ENCODE results near the gene KCNMA1. TPM values are rescaled to one million over a fixed set of nuclear protein-coding genes. Genes with fewer than 3 reads are reported as not detected.

KCNMA1 gene
- total RNA-seq, 3 donors from 2014 or later: 0.10 to 0.60 (median 0.18) TPM

DNA sequence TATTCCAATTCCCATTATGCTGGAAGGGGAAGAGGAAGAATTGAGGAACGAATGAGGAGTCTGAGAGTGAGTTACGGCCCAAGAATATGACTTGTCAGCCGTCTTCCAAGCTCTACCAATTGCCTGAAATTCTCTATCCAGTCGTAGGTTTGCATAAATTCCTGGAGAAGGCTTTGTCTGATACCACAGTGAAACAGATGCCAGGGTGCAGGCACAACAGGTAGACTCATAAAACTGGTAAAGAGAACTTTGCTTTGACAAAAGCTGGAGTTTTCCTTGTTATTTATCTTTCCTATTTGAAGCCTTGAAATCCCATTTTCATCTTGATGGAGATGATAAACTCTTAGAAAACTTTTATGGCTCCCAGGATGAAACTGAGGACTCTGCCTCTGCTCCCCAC lies 251.2 kb downstream of the KCNMA1 start:
- Mint-ChIP-seq H3K36me3 (ENCODE audit: insufficient read depth) (no peaks in the 10 kb centered on the region), H3K4me3 (no peak overlapping the region)

DNA sequence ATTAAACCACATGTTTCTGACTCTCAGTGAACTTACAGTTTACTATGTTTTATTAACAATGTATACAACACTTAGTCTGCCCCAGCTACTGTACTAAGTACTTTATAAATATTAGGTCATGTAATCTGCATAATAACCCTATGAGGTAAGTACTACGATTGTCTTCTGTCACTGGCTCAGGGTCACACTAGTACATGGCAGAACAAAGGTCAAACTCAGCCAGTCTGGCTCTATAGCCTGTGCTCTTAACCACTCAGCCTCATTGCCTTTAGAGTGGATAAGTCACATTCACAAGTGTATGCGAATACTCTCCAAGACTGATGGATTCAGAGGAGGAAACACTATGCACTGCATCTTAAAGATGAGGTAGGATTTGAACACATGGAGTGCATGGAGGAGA lies 252.3 kb downstream of the KCNMA1 start:
- no peak overlapping the region for H3K4me3 Mint-ChIP-seq
- H3K27me3 Mint-ChIP-seq (ENCODE audit: low read depth): no peaks in the 10 kb centered on the region
- ATAC-seq (no peak), DNase-seq (no peak)
- H3K4me1 Mint-ChIP-seq (ENCODE audit: low read depth): no peaks in the 10 kb centered on the region
- H3K9me3 Mint-ChIP-seq: no peaks in the 10 kb centered on the region
- no peaks in the 10 kb centered on the region for H3K36me3 Mint-ChIP-seq (ENCODE audit: insufficient read depth)

More for the DNA sequence above, 251.2 kb downstream of the KCNMA1 start:
- H3K4me1 Mint-ChIP-seq (ENCODE audit: low read depth): no peaks in the 10 kb centered on the region
- ATAC-seq (no peak), DNase-seq (no peak)
- H3K9me3 Mint-ChIP-seq: no peaks in the 10 kb centered on the region
- no peaks in the 10 kb centered on the region for H3K27me3 Mint-ChIP-seq (ENCODE audit: low read depth)

DNA sequence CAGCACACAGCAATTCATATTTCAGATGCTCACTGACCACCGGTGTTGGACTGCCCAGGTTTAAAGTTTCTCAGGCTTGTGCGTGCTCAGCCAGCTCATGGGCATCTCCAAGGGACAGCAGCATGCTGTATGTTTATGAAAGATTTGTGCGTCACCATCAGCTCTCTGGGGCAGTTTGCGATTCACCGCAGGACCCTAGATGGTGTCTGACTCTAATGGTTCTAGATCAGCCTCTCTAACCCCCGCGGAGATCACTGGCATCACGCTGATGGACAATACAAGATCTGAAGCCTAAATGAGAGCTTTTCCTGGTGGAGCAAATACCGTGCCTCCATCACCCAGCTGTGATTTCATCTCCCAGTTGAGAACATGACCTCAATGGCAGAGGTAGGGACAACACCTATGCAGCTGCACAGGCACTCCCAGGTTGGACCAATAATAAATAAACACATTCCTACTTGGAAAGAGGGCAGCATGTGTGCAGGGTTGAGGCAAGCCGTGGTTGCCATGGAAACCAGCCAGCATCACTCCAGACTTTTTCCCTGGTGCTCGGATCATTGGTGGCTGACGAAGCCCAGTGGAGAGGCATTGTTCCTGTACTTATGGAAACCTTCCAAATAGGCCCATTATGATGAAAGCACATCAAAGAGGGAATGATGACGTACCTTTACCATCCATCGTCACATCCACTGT lies 253.6 kb downstream of the KCNMA1 start:
- DNase-seq (no peak), ATAC-seq (no peak)
- peaks cover under 1% of the 10 kb centered on the region for H3K27me3 Mint-ChIP-seq (ENCODE audit: low read depth)
- no peak overlapping the region for H3K4me3 Mint-ChIP-seq
- no peaks in the 10 kb centered on the region for H3K4me1 Mint-ChIP-seq (ENCODE audit: low read depth)
- no peaks in the 10 kb centered on the region for H3K9me3 Mint-ChIP-seq
- no peaks in the 10 kb centered on the region for H3K36me3 Mint-ChIP-seq (ENCODE audit: insufficient read depth)

DNA sequence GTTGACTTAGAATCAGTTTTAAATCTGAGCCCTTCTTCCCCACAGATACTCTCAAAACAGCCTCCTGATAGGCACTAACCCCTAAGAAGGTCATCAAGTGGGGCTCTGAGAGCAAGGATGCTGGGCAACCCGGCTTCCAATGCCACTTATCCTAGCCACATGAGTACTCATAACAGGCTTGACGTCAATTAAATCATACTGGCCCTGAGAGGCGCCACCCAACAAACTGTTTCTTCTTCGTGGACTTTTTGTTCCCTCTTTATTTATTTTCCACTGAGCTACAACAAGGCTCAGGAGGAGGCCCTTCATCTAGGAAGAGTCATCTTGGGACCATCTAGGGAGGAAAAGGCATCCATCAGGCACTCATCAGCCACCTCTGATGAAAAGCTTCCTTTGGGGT lies 255.9 kb downstream of the KCNMA1 start:
- DNase-seq (no peak), ATAC-seq (no peak)
- peaks cover 7% of the 10 kb centered on the region for H3K27me3 Mint-ChIP-seq (ENCODE audit: low read depth)
- no peaks in the 10 kb centered on the region for H3K9me3 Mint-ChIP-seq
- H3K36me3 Mint-ChIP-seq (ENCODE audit: insufficient read depth): no peaks in the 10 kb centered on the region
- H3K4me3 Mint-ChIP-seq: no peak overlapping the region
- no peaks in the 10 kb centered on the region for H3K4me1 Mint-ChIP-seq (ENCODE audit: low read depth)

DNA sequence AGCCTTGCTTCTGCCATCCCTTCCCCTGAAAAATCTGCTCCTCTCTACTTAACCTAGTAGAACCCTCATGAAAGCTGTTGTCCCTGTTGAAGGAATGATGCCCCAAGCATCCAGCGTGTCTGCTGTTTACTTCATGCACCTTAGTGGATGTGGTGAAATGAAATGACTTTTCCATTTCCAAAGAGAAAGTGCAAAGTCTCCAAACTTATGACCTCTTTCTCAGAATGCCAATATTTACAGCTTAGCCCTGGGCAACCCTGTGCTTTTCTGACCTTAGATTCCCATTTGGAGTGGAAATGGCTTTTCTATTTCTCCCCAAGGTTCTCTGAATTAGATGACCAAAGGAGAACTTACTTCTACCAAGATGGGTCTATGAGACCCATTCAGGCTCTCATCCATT lies 256.9 kb downstream of the KCNMA1 start:
- Mint-ChIP-seq H3K4me3 (no peak overlapping the region), H3K4me1 (ENCODE audit: low read depth) (no peaks in the 10 kb centered on the region), H3K9me3 (no peaks in the 10 kb centered on the region), H3K27me3 (ENCODE audit: low read depth) (peaks cover 7% of the 10 kb centered on the region), H3K36me3 (ENCODE audit: insufficient read depth) (no peaks in the 10 kb centered on the region)
- ATAC-seq: no peak
- no peak for DNase-seq

DNA sequence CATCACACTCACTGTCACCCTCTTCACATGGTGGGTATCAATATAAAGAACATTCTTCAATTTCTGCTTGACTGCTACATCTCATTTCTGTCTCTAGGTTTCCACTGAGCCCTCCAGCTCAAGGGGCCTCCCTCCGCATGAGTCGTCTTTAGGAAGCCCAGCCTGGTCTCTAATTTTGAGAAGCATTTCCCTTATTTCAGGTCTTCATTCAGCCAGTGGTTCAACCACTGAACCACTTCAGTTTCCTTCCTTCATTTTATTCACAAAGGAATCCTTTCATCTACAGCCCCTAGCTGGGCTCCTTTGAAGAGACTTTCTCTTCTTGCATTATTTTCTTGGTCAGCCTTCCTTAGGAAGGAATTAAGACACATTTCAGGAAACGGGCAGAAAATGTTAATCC lies 257.4 kb downstream of the KCNMA1 start:
- DNase-seq (no peak), ATAC-seq (no peak)
- Mint-ChIP-seq H3K36me3 (ENCODE audit: insufficient read depth) (no peaks in the 10 kb centered on the region), H3K27me3 (ENCODE audit: low read depth) (peaks cover 7% of the 10 kb centered on the region), H3K9me3 (no peaks in the 10 kb centered on the region), H3K4me3 (no peak overlapping the region), H3K4me1 (ENCODE audit: low read depth) (no peaks in the 10 kb centered on the region)

DNA sequence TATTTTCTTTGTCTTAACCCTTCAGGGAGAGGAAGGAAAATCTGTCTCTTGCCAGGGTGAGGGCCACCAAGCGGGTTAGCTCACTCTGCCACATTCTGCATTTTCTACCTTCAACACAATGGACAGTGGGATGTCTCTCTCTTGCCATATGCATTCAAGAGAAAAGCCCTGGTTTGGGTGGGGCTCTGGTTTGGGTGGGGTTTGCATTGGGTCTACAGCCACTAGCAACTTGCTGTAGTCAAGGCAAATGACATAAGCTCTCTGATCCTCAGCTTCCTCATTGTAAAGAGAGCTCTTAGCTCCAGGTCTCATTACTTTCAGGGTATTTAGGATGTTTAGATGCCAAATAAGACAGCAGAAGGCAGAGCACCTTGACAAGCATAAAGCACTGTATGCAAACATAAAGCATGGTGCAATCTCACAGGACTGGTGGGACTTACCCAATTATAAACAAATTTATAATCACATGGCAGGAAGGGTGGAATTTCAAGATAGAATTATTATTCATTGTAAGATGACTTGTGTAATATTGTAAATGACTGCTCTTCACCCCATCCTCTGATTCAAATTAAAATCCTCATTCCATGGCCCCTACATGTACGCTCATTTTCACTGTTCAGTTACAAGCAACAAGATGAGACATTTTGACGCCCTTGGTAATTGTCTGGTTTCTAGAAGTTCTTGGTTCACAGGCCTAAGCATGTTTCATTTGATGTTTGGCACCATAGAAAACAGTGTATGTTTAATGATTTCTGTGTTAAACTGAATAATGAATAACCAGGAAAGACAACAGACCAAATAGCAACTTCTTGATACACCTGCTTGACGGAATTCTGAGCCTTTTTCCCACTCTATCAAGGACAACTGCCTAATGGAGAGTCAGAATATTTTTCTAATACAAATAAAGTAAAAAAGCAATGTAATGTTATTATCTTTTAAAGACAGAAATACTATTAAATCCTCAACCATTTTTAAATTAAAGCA lies 258.9 kb downstream of the KCNMA1 start:
- Mint-ChIP-seq H3K4me3 (no peak overlapping the region), H3K27me3 (ENCODE audit: low read depth) (peaks cover 10% of the 10 kb centered on the region), H3K9me3 (no peaks in the 10 kb centered on the region), H3K4me1 (ENCODE audit: low read depth) (no peaks in the 10 kb centered on the region), H3K36me3 (ENCODE audit: insufficient read depth) (no peaks in the 10 kb centered on the region)
- DNase-seq (no peak), ATAC-seq (no peak)

DNA sequence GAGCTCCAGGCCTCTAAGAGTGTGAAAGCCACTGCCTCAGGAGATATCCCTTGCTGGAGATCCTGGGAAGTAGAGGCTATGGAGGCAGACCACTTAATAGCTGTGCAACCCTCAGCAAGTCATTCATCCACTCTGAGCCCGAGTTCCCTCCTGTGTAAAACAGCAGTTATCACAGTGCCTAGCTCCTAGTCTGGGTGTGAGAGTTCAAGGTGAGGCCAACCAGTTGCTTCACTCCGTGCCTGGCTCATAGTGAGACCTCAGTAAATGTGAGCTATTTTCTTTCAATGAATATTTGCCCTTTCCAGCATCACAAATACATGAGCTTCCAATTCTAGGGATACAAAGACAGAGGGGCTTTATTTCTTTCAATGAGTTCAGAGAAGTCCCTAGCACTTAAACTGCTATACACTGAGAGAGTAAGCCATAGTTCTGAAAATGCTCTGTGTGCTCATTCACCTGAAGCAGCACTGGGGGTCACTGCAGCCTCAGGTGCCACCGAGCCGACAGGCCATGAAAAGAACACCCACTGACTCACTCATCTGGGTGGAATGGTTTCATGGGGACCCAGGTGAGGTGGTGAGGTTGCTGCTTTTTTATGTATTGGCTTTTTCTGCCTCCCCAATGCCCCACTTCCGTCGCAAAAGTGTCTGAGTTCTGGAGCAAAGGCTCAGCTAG lies 259.8 kb downstream of the KCNMA1 start:
- DNase-seq (no peak), ATAC-seq (no peak)
- Mint-ChIP-seq H3K4me1 (ENCODE audit: low read depth) (no peaks in the 10 kb centered on the region), H3K27me3 (ENCODE audit: low read depth) (peaks cover 10% of the 10 kb centered on the region), H3K36me3 (ENCODE audit: insufficient read depth) (no peaks in the 10 kb centered on the region), H3K9me3 (no peaks in the 10 kb centered on the region), H3K4me3 (no peak overlapping the region)

DNA sequence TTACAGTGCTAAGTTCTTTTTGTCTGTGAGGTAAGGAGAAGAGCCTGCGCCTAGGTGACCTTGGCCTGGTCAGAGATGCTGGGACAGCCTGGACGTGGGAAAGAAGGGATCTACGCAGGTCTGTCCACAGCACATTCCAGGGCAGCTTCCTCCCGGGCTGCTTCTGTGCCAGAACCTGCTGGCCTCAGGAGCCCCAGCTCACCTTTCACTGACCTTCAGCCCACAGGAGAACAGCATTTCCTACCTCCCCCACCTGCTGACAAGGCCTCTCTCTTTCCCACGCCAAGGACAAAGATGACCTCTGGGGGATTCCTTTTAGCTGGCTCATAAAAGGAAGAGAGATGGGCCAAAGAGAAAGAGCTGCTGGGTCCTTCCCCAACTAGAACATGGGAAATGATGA lies 260.6 kb downstream of the KCNMA1 start:
- ATAC-seq (no peak), DNase-seq (no peak)
- Mint-ChIP-seq H3K4me1 (ENCODE audit: low read depth) (no peaks in the 10 kb centered on the region), H3K36me3 (ENCODE audit: insufficient read depth) (no peaks in the 10 kb centered on the region), H3K4me3 (no peak overlapping the region), H3K9me3 (no peaks in the 10 kb centered on the region), H3K27me3 (ENCODE audit: low read depth) (peaks cover 10% of the 10 kb centered on the region)

DNA sequence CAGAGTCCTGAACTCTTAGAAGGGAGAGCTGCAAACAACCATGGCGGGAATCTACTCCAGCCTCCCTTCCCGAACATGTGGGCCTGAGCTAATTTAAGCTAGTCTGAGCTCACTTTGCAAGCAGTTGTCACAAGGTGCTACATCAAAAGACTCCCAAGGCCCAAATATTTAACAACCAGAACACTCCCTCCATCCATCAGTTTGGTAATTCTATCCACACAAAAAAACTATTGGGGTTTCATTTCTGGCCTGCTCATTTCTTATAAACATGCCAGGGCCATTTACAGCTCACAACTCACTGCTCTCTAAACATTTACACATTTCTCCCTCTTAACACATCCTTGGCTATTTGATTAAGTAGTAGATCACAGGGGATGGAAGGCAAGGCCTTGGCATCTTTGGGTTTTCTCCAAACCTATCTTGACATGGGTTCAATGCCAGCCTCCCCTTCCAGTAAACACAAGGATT lies 263.4 kb downstream of the KCNMA1 start:
- Mint-ChIP-seq H3K36me3 (ENCODE audit: insufficient read depth) (no peaks in the 10 kb centered on the region), H3K9me3 (no peaks in the 10 kb centered on the region), H3K4me3 (no peak overlapping the region), H3K27me3 (ENCODE audit: low read depth) (peaks cover 16% of the 10 kb centered on the region), H3K4me1 (ENCODE audit: low read depth) (no peaks in the 10 kb centered on the region)
- ATAC-seq (no peak), DNase-seq (no peak)

DNA sequence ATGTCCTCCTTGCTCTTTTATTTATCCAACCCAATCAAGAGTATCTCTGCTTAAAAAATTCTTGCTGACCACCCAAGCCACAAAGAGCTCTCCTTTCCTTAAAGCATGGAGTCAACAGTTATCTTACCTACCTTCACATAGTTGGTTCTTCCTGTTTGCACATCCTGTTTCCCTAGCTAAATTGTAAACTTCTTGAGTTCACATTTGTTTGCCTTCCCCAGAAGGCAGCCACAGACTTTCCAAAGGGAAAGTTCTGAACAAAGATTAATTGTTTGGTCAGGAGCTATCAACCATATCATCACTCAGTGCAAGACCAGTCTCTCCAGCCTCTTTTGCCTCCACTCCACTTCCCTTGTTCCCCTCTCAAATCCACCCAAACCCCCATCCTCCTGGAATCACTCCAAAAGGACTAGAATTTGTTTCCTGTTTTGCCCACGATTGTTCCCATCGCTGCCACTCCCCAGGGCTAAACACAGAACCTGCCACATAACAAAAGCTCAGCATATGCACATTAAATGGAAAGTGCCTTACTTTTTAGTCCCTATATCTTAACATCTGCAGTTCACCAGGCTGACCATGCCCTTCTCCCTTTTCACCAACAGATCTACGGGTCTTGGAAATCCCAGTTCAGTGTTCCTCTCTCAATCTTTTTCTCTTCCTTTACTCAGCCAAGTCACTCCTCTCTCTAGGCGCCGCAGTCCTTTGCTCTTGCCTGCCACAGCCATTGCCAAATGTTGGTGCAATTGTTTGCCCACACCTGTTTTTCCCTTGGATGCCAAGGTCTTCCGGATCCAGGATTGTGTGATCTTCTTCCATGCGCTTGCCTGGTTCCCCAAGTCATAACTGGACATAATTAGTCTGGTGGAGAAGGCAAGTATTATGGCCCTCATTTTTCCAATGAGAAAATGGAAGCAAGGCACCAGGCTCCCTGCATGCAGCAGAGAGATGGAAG lies 265.5 kb downstream of the KCNMA1 start:
- Mint-ChIP-seq H3K4me1 (ENCODE audit: low read depth) (no peaks in the 10 kb centered on the region), H3K9me3 (peaks cover 5% of the 10 kb centered on the region), H3K4me3 (no peak overlapping the region), H3K36me3 (ENCODE audit: insufficient read depth) (no peaks in the 10 kb centered on the region), H3K27me3 (ENCODE audit: low read depth) (peaks cover 9% of the 10 kb centered on the region)
- ATAC-seq: no peak
- DNase-seq: no peak

DNA sequence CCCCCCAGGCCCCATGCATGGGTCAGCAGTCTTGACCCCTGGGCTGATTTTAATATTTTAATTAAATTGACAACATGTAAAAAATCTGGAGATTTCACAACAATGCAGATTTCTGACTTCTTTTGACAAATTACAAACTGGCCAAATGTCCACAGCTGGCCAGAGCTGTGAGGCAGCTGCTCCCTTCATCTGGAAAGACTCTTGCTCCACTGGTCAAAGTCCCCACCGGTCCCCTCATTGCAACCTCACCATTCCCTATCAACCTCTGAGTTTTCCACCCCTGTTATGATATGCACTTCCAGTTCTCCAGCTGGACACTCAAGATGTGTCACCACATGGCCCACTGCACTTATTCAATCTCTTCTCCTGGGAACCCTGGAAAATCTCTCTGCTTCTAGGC lies 266.2 kb downstream of the KCNMA1 start:
- ATAC-seq: no peak
- Mint-ChIP-seq H3K27me3 (ENCODE audit: low read depth) (peaks cover 9% of the 10 kb centered on the region), H3K36me3 (ENCODE audit: insufficient read depth) (no peaks in the 10 kb centered on the region), H3K4me1 (ENCODE audit: low read depth) (no peaks in the 10 kb centered on the region), H3K4me3 (no peak overlapping the region), H3K9me3 (peaks cover 5% of the 10 kb centered on the region)
- no peak for DNase-seq

DNA sequence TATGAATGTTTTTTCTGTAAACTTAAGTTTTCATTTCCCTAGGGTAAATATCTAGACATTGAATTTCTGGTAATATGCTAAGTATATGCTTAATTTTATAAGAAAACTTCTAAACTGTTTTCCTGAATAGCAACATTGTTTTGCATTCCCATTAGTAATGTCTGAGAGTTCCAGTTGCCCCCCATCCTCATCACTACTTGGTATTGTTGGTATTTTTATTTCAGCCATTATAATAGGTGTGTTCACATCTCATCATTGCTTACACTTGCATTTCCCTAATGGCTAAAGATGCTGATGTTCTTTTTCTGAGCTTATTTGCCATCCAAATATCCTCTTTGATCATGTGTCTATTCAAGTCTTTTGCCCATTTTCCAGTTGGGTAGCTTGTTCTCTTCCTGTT lies 269.6 kb downstream of the KCNMA1 start:
- ATAC-seq (no peak), DNase-seq (no peak)
- Mint-ChIP-seq H3K4me3 (no peak overlapping the region), H3K27me3 (ENCODE audit: low read depth) (peaks cover 6% of the 10 kb centered on the region), H3K36me3 (ENCODE audit: insufficient read depth) (no peaks in the 10 kb centered on the region), H3K9me3 (peaks cover 5% of the 10 kb centered on the region), H3K4me1 (ENCODE audit: low read depth) (no peaks in the 10 kb centered on the region)
